GM19099 (cell line): ENCODE results near the gene ZG16B.

Experiments used
- POLR2A ChIP-seq: IDR thresholded peaks from 3 replicates; pipeline ENCODE4 v1.6.1; 2011; ENCODE audit warnings: low read depth; ENCODE audit not compliant: insufficient read length; ENCODE audit errors: extremely low read depth

The ZG16B gene

GRCh38 chr16:2795395-2796143 is 34.5 kb upstream of the ZG16B start:
- no peak for TF ChIP-seq POLR2A

- no peak for TF ChIP-seq POLR2A
Observed at GRCh38 chr16:2798723-2799204, 31.3 kb upstream of the ZG16B start.

- TF ChIP-seq POLR2A = no peak
Observed at GRCh38 chr16:2799205-2799858, 30.8 kb upstream of the ZG16B start.

- no peak for TF ChIP-seq POLR2A
Observed at GRCh38 chr16:2799859-2800226, 30.3 kb upstream of the ZG16B start.

GRCh38 chr16:2803545-2804195 is 26.4 kb upstream of the ZG16B start:
- TF ChIP-seq POLR2A = no peak

- TF ChIP-seq POLR2A = no peak
Observed at GRCh38 chr16:2804728-2805127, 25.4 kb upstream of the ZG16B start.

GRCh38 chr16:2806286-2806685 is 23.8 kb upstream of the ZG16B start:
- no peak for TF ChIP-seq POLR2A

- TF ChIP-seq POLR2A = no peak
Observed at GRCh38 chr16:2808181-2808580, 21.9 kb upstream of the ZG16B start.

- TF ChIP-seq POLR2A = no peak
Observed at GRCh38 chr16:2809149-2809760, 20.8 kb upstream of the ZG16B start.

GRCh38 chr16:2810651-2811050 is 19.5 kb upstream of the ZG16B start:
- no peak for TF ChIP-seq POLR2A

- TF ChIP-seq POLR2A = no peak
Observed at GRCh38 chr16:2811703-2812471, 18.2 kb upstream of the ZG16B start.

GRCh38 chr16:2813771-2814221 is 16.3 kb upstream of the ZG16B start:
- no peak for TF ChIP-seq POLR2A

- no peak for TF ChIP-seq POLR2A
Observed at GRCh38 chr16:2814551-2815298, 15.4 kb upstream of the ZG16B start.

- no peak for TF ChIP-seq POLR2A
Observed at GRCh38 chr16:2815299-2815771, 14.8 kb upstream of the ZG16B start.
